Endodermal cell (in vitro differentiated cells): ENCODE results near the gene SNAP47. TPM values are rescaled to one million over a fixed set of nuclear protein-coding genes. Genes with fewer than 3 reads are reported as not detected.

Experiments used
- DNase-seq: peaks from one replicate; pipeline ENCODE4 v3.0.0-alpha.2; 2017
- H3K27ac ChIP-seq: 2 replicates; pipeline ENCODE4 v1.5.1; 2013; ENCODE audit warnings: mild to moderate bottlenecking, low read depth, low read length, moderate library complexity
- H3K27me3 ChIP-seq: 2 replicates; pipeline ENCODE4 v1.6.1; 2013; ENCODE audit warnings: mild to moderate bottlenecking, low read length, moderate library complexity; ENCODE audit not compliant: insufficient read depth, control insufficient read depth, poor library complexity, severe bottlenecking
- H3K36me3 ChIP-seq: 2 replicates; pipeline ENCODE4 v1.7.0; 2013; ENCODE audit warnings: mild to moderate bottlenecking, low read length, moderate library complexity; ENCODE audit not compliant: control insufficient read depth, insufficient read depth
- H3K4me1 ChIP-seq: one replicate; pipeline ENCODE4 v1.7.0; 2013; ENCODE audit warnings: low read length; ENCODE audit not compliant: control insufficient read depth, insufficient read depth
- H3K4me3 ChIP-seq: 2 replicates; pipeline ENCODE4 v1.5.1; 2013; ENCODE audit warnings: mild to moderate bottlenecking, low read length, moderate library complexity
- H3K9ac ChIP-seq: 2 replicates; pipeline ENCODE4 v1.6.1; 2013; ENCODE audit warnings: mild to moderate bottlenecking, low read length, moderate library complexity; ENCODE audit not compliant: poor library complexity, severe bottlenecking; ENCODE audit errors: extremely low read depth
- H3K9me3 ChIP-seq: 2 replicates; pipeline ENCODE4 v1.6.1; 2013; ENCODE audit warnings: mild to moderate bottlenecking, low read length, moderate library complexity; ENCODE audit not compliant: control insufficient read depth
- H3K27ac Mint-ChIP-seq: 2 replicates; pipeline ENCODE4 v1.8.0; 2020; ENCODE audit warnings: mixed read lengths
- H3K27me3 Mint-ChIP-seq: 2 replicates; pipeline ENCODE4 v1.8.0; 2021; ENCODE audit warnings: mild to moderate bottlenecking, mixed read lengths; ENCODE audit not compliant: insufficient read depth
- H3K36me3 Mint-ChIP-seq: 2 replicates; pipeline ENCODE4 v1.8.0; 2020; ENCODE audit warnings: low read depth, mixed read lengths
- H3K4me1 Mint-ChIP-seq: 2 replicates; pipeline ENCODE4 v1.8.0; 2020; ENCODE audit warnings: mixed read lengths
- H3K4me3 Mint-ChIP-seq: 2 replicates; pipeline ENCODE4 v1.8.0; 2020; ENCODE audit warnings: mild to moderate bottlenecking, moderate library complexity, mixed read lengths
- H3K9me3 Mint-ChIP-seq: 2 replicates; pipeline ENCODE4 v1.8.0; 2020; ENCODE audit warnings: mild to moderate bottlenecking, mixed read lengths
- WGBS, 2 experiments: methylation state at CpG; one replicate each; pipeline versions ENCODE4 v1.1.5 to v1.1.7; 2013; ENCODE audit warnings: missing lambda C conversion rate in 2 of 2, mixed read lengths in 1 of 2; ENCODE audit not compliant: insufficient coverage in 1 of 2, insufficient read length in 1 of 2; 5-methylcytosine and 5-hydroxymethylcytosine counted together
- total RNA-seq, 2 donors: library from RNA; stranded (reverse); fragmentation: NEBNext Ultra II Directional in 1 of 2; extraction: Animal tissue kit (Norgen Biotek cat#: 25700) in 1 of 2; gene quantifications; 2 replicates in 1 of 2; 3 replicates in 1 of 2; pipeline ENCODE4 v1.2.1, GENCODE V29; 2021
- TF ChIP-seq, protein P1 (sequence below): fragments of 200-600 bp; sonication (generic); conservative IDR thresholded peaks from 2 replicates; pipeline ENCODE4 v1.5.0; 2021; ENCODE audit warnings: antibody characterized with exemption, mild to moderate bottlenecking

The SNAP47 gene
- total RNA-seq, 2 donors from 2014 or later, result 42.5 to 46.6 TPM

DNA sequence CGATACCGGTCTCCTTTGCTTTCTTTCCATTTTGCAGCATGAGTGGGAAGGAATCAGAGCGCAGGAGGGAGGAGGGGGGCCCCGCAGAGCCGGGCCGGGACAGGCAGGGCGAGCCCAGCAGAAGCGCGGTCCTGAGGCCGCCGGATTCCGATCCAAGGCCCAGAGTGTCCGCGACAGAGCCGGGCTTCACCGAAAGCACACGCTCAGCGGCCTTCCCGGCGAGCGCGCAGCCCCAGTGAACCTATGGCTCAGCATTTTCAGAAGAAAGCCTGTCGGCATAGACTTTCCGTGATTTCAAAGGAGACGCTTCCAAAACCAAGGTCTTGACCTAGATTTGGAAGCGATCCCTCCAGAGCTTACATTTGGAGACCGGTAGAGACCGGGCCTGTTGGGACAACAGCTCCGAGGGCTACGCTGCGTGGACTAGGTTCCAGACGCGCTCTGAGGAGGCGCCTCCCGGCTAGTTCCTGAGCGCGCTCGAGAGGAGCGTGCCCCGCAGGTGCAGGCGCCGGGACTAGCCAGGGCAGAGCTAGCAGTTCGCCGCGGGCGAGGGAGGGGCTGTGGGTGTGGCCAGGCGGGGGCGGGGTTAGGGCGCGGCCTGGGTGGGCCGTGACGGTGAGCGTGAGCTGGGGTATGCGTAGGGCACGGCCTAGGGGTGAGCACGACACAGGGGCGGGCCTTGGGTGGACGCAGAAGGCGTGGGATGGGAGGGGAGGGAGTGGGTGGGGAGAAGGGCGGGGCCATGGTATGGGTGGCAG lies 52.5 kb downstream of the SNAP47 start:
- Mint-ChIP-seq H3K4me3 (peak overlapping the region; percentile 60), H3K27ac (no peak overlapping the region), H3K36me3 (no peaks in the 10 kb centered on the region), H3K9me3 (no peaks in the 10 kb centered on the region), H3K4me1 (peaks cover 6% of the 10 kb centered on the region), H3K27me3 (peaks cover 50% of the 10 kb centered on the region)
- peak overlapping the region; percentile 84 for H3K4me3 ChIP-seq
- peaks cover 47% of the 10 kb centered on the region for H3K27me3 ChIP-seq
- TF ChIP-seq, protein P1, sequence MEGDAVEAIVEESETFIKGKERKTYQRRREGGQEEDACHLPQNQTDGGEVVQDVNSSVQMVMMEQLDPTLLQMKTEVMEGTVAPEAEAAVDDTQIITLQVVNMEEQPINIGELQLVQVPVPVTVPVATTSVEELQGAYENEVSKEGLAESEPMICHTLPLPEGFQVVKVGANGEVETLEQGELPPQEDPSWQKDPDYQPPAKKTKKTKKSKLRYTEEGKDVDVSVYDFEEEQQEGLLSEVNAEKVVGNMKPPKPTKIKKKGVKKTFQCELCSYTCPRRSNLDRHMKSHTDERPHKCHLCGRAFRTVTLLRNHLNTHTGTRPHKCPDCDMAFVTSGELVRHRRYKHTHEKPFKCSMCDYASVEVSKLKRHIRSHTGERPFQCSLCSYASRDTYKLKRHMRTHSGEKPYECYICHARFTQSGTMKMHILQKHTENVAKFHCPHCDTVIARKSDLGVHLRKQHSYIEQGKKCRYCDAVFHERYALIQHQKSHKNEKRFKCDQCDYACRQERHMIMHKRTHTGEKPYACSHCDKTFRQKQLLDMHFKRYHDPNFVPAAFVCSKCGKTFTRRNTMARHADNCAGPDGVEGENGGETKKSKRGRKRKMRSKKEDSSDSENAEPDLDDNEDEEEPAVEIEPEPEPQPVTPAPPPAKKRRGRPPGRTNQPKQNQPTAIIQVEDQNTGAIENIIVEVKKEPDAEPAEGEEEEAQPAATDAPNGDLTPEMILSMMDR, result no peak
- DNase-seq, result peak; percentile 100
- H3K9me3 ChIP-seq, result no peaks in the 10 kb centered on the region
- no peaks in the 10 kb centered on the region for H3K4me1 ChIP-seq
- WGBS, 2 experiments, result 1 to 3% methylated on average over 32 to 60 of the region's 60 CpGs
- H3K36me3 ChIP-seq, result no peaks in the 10 kb centered on the region
- peak overlapping the region; percentile 11 for H3K9ac ChIP-seq
- H3K27ac ChIP-seq, result no peak overlapping the region

DNA sequence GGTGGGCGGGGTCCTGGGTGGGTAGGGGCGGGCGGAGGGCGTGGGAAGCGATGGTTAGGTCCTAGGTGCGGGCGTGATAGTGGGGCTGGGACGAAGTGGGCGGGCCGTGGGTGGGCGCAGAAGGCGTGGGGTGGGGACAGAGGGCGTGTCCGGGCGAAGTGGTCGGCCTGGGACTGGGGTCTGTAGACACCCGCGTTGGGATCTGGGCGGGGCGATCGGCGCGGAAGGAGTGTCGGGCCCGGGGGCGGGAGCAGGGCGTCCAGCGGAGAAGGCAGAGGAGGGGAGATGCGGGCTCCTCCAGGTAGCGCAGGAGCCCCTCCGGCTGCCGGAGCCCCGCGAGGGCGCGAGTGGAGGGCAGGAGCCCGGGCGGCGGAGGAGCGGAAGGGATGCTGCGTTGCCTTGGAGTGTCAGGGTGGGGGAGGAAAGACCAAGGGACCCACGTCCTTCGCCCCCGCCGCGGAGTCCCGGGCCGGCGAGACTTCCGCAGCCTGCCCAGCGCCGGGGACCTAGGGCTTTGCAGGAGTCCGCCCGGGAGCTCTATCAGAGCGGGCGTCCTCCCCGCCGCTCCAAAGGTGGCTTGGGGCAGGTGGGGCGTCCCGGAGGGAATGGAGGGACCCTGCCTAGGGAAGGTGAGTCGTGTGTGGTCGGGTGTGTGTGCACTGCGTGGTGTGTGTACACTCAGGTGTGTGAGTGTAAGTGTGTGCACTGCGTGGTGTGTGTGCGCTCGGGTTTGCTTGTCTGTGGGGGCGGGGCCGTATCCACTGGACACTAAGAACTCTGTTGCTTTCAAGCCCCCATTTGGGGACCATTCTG lies 53.2 kb downstream of the SNAP47 start:
- no peaks in the 10 kb centered on the region for H3K4me1 ChIP-seq
- H3K4me3 ChIP-seq, result peak overlapping the region; percentile 67
- peaks cover 47% of the 10 kb centered on the region for H3K27me3 ChIP-seq
- TF ChIP-seq, protein P1, result no peak
- Mint-ChIP-seq H3K36me3 (no peaks in the 10 kb centered on the region), H3K27me3 (peaks cover 50% of the 10 kb centered on the region), H3K9me3 (no peaks in the 10 kb centered on the region), H3K4me1 (peaks cover 6% of the 10 kb centered on the region), H3K27ac (no peak overlapping the region), H3K4me3 (peak overlapping the region; percentile 60)
- 0 to 2% methylated on average over 2 to 67 of the region's 68 CpGs for WGBS, 2 experiments
- no peaks in the 10 kb centered on the region for H3K9me3 ChIP-seq
- H3K27ac ChIP-seq, result no peak overlapping the region
- peak; percentile 97 for DNase-seq
- H3K36me3 ChIP-seq, result no peaks in the 10 kb centered on the region
- no peak overlapping the region for H3K9ac ChIP-seq

DNA sequence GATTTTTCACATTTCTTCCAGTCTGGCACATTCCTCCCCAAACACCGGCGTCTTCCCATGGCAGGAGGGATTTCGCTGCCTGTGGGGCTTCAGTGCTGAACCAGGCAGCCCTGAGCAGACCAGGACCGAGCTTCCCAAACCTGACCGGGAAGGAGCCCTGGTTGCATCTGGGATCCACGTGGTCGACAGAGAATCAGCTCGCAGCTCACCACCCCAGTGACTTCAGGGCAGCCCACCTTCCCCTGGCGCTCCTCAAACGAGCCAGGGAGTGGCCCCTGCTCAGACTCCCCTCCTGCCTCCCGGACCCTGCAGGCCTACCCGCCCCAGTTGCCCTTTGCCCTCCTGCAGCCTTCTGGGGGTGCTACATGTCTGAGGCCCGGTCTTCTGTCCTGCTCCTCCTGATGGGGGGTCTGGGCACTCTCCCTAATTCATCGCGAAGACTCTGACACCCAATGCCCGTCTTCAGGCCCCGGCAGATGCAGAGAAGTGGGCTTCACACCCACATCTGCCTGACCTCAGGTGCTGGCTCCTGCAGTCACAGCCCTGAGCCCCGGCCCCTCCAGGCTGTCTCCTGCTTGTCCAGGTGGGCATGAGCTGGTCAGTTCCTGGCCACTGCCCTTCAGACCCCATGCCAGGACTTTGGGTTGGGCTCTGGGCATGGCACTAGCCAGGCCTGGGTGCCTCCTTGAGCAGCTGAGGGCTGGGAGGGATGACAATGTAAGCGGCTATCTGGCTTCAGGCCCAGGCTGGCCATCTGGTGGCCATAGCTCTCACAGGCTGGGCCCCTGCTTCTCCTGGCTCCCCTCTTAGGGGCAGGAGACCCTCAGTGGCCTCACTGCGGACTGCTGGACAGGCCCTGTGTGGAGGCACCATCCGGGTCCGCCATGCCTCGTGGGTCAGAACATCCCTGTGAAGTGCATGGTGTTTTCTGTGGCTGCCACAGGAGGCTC lies 54.1 kb downstream of the SNAP47 start:
- 67 to 69% methylated on average over 21 to 23 of the region's 23 CpGs for WGBS, 2 experiments
- peak overlapping the region; percentile 48 for H3K27ac Mint-ChIP-seq
- peak; percentile 74 for DNase-seq

More for the DNA sequence above, 54.1 kb downstream of the SNAP47 start:
- H3K4me1 ChIP-seq, result peaks cover 5% of the 10 kb centered on the region
- H3K9ac ChIP-seq, result no peak overlapping the region
- H3K36me3 ChIP-seq, result no peaks in the 10 kb centered on the region
- H3K36me3 Mint-ChIP-seq, result no peaks in the 10 kb centered on the region
- peak overlapping the region; percentile 60 for H3K4me3 Mint-ChIP-seq
- no peaks in the 10 kb centered on the region for H3K9me3 ChIP-seq
- TF ChIP-seq, protein P1, result peak; percentile 36
- H3K9me3 Mint-ChIP-seq, result no peaks in the 10 kb centered on the region
- peak overlapping the region; percentile 67 for H3K4me3 ChIP-seq
- peaks cover 47% of the 10 kb centered on the region for H3K27me3 ChIP-seq
- peaks cover 8% of the 10 kb centered on the region for H3K4me1 Mint-ChIP-seq
- no peak overlapping the region for H3K27ac ChIP-seq
- H3K27me3 Mint-ChIP-seq, result peaks cover 50% of the 10 kb centered on the region
